GM12875 (cell line): Measurements from ENCODE around the gene DNAJC19.

Source experiments
- H3K4me3 ChIP-seq: one replicate; pipeline ENCODE4 v1.5.1; 2011; ENCODE audit warnings: low read depth, low read length, control low read depth
- CTCF ChIP-seq: IDR thresholded peaks from 2 replicates; pipeline ENCODE4 v1.5.1; 2011; ENCODE audit warnings: low read depth, mild to moderate bottlenecking, control low read depth, inconsistent platforms, low read length, moderate library complexity, borderline replicate concordance; ENCODE audit not compliant: insufficient read depth

Gene DNAJC19

GRCh38 chr3:180961552-180961951, 28.0 kb downstream of the DNAJC19 start:
- TF ChIP-seq CTCF, result no peak
- H3K4me3 ChIP-seq, result no peak overlapping the region

- no peak overlapping the region for H3K4me3 ChIP-seq
- no peak for TF ChIP-seq CTCF
Observed at GRCh38 chr3:180961087-180961486, 28.4 kb downstream of the DNAJC19 start.

- no peak for TF ChIP-seq CTCF
Observed at GRCh38 chr3:180959691-180960090, 29.8 kb downstream of the DNAJC19 start.

GRCh38 chr3:180947761-180948390, 41.7 kb downstream of the DNAJC19 start:
- no peak overlapping the region for H3K4me3 ChIP-seq
- no peak for TF ChIP-seq CTCF

More at GRCh38 chr3:180959691-180960090, 29.8 kb downstream of the DNAJC19 start:
- no peak overlapping the region for H3K4me3 ChIP-seq

- no peak for TF ChIP-seq CTCF
- H3K4me3 ChIP-seq, result no peak overlapping the region
Observed at GRCh38 chr3:180940826-180941225, 48.7 kb downstream of the DNAJC19 start.

- H3K4me3 ChIP-seq, result no peak overlapping the region
- no peak for TF ChIP-seq CTCF
Observed at GRCh38 chr3:180934638-180935037, 54.9 kb downstream of the DNAJC19 start.
